Stomach smooth muscle (tissue), 2 donors: Measurements from ENCODE around the gene DBX1.
A peak's percentile ranks its signal among the peaks of the same experiment; 100 is the strongest.

Experiments used
- H3K27ac ChIP-seq: one replicate; pipeline ENCODE4 v1.7.0; 2013; ENCODE audit warnings: mild to moderate bottlenecking, low read length, inconsistent platforms
- H3K27me3 ChIP-seq, 2 donors: one replicate each; pipeline ENCODE4 v1.7.0; 2013; ENCODE audit warnings: low read length in 2 of 2; ENCODE audit not compliant: insufficient read depth in 2 of 2, control insufficient read depth in 1 of 2
- H3K36me3 ChIP-seq, 2 donors: one replicate each; pipeline ENCODE4 v1.7.0; 2013; ENCODE audit warnings: low read length in 2 of 2; ENCODE audit not compliant: control insufficient read depth in 2 of 2, insufficient read depth in 2 of 2
- H3K4me1 ChIP-seq: one replicate; pipeline ENCODE4 v1.7.0; 2013; ENCODE audit warnings: low read length; ENCODE audit not compliant: control insufficient read depth, insufficient read depth
- H3K4me3 ChIP-seq, 2 donors: one replicate each; pipeline ENCODE4 v1.7.0; 2013; ENCODE audit warnings: low read length in 2 of 2
- H3K9ac ChIP-seq, 2 donors: one replicate each; pipeline ENCODE4 v1.7.0; 2013; ENCODE audit warnings: low read length in 2 of 2, mild to moderate bottlenecking in 1 of 2
- H3K9me3 ChIP-seq, 2 donors: one replicate each; pipeline ENCODE4 v1.7.0; 2013; ENCODE audit warnings: low read length in 2 of 2; ENCODE audit not compliant: control insufficient read depth in 2 of 2
- donor health status: healthy.
- donor health status: Pancreatic carcinoma.

The DBX1 gene

DNA sequence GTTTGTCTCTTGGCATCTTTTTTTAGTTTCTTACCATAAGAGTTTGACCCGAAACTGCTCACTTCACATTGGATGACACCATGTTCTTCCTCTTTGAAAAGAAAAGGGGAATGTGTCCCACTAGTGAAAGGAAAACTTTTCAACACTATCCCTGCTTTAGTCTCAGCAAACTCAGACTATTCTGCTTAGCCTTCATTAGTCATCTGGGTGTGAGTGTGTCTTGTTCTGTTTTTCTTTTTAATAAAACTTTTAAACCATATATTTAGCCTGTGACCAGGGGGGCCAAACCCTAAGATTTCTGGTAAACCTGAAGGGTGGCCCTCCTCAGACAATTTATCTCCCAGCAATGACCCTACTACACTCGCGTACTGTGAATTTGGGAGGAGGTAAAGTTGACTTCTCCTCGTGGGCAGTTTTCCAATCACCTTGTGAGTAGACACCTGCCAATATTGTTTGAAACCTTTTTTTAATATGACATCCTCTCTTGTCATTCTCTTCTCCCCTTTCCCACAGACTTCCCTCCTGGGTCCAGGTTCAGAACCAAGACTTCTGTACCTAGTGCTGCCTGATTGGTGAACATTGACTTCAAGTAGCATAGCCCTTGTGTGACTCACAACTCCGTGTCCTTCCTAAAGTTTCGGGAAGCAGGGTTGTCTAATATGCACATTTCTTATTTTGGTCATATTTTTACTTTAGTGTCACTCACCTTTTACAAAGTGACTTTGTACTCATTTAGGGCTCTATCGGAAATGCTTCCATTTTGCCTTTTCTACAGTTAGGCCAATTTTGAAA lies 39.9 kb downstream of the DBX1 start:
- peaks cover 4% of the 10 kb centered on the region for H3K4me1 ChIP-seq
- no peaks in the 10 kb centered on the region for H3K27me3 ChIP-seq
- H3K9me3 ChIP-seq: no peaks in the 10 kb centered on the region
- no peak overlapping the region for H3K4me3 ChIP-seq
- H3K9ac ChIP-seq: no peak overlapping the region
- H3K36me3 ChIP-seq: peaks cover 21 to 29% of the 10 kb centered on the region in 2 donors
- H3K27ac ChIP-seq: no peak overlapping the region

DNA sequence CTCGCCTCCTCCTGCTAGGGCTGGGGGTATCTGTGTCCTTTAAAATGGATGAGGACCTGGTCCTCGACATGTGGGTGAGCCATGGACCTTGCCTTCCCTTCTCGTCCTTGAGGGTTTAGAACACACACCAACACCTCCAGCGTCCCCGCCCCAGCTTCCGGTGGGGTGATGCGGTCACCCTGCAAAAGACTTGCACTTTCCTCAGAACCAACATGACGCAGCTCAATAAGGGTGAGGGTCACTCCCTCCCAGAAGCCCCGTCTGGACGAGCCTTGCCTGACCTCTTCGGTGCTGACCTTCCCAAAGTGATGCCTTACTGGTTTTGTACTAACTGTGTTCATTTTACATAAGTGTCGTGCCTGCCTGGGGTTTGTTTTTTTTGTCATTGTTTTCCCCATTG lies 41.0 kb downstream of the DBX1 start:
- H3K4me3 ChIP-seq: no peak overlapping the region
- H3K27ac ChIP-seq: no peak overlapping the region
- no peaks in the 10 kb centered on the region for H3K9me3 ChIP-seq
- H3K36me3 ChIP-seq: peaks cover 30 to 36% of the 10 kb centered on the region in 2 donors
- peaks cover 4% of the 10 kb centered on the region for H3K4me1 ChIP-seq
- no peak overlapping the region for H3K9ac ChIP-seq
- no peaks in the 10 kb centered on the region for H3K27me3 ChIP-seq

- H3K4me1 ChIP-seq: peaks cover 4% of the 10 kb centered on the region
- no peak overlapping the region for H3K4me3 ChIP-seq
- H3K27ac ChIP-seq: no peak overlapping the region
Measured at GRCh38 chr11:20118209-20118608, 42.1 kb downstream of the DBX1 start.

DNA sequence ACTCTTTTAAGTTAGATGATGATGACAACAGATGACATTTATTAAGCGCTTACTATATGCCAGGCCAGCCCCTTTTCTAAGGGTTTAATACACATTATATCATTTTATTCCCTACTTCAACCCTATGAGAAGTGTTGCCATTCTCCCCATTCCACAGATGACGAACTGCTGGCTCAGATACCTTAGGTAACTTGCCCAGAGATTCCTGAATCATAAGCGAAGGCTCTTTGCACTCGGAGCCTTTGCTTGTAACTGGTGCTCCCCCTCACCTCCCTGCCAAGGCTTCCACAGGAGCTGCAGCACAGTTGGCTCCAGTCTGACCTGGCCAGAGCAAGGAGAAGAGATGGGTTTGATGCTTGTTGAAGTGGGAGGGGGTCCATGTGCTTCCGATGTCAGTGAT lies 43.0 kb downstream of the DBX1 start:
- Histone ChIP-seq H3K4me1 (peaks cover 13% of the 10 kb centered on the region), H3K9me3 (no peaks in the 10 kb centered on the region), H3K36me3 (peaks cover 33 to 37% of the 10 kb centered on the region in 2 donors), H3K9ac (no peak overlapping the region), H3K27me3 (no peaks in the 10 kb centered on the region), H3K4me3 (no peak overlapping the region), H3K27ac (peak overlapping the region; percentile 0)

More at GRCh38 chr11:20118209-20118608, 42.1 kb downstream of the DBX1 start:
- no peak overlapping the region for H3K9ac ChIP-seq
- no peaks in the 10 kb centered on the region for H3K9me3 ChIP-seq
- no peaks in the 10 kb centered on the region for H3K27me3 ChIP-seq
- peaks cover 33 to 37% of the 10 kb centered on the region in 2 donors for H3K36me3 ChIP-seq

GRCh38 chr11:20116825-20117224 lies 43.5 kb downstream of the DBX1 start:
- no peak overlapping the region for H3K4me3 ChIP-seq
- H3K4me1 ChIP-seq: peaks cover 18% of the 10 kb centered on the region
- H3K9me3 ChIP-seq: no peaks in the 10 kb centered on the region
- peaks cover 32 to 37% of the 10 kb centered on the region in 2 donors for H3K36me3 ChIP-seq
- peak overlapping the region; percentile 0 for H3K27ac ChIP-seq
- no peak overlapping the region for H3K9ac ChIP-seq
- no peaks in the 10 kb centered on the region for H3K27me3 ChIP-seq

GRCh38 chr11:20114588-20114987 lies 45.7 kb downstream of the DBX1 start:
- no peak overlapping the region for H3K4me3 ChIP-seq
- H3K27ac ChIP-seq: no peak overlapping the region
- peaks cover 30 to 40% of the 10 kb centered on the region in 2 donors for H3K36me3 ChIP-seq
- H3K27me3 ChIP-seq: no peaks in the 10 kb centered on the region
- no peaks in the 10 kb centered on the region for H3K9me3 ChIP-seq
- peaks cover 35% of the 10 kb centered on the region for H3K4me1 ChIP-seq
- H3K9ac ChIP-seq: no peak overlapping the region

- H3K4me3 ChIP-seq: no peak overlapping the region
- no peaks in the 10 kb centered on the region for H3K27me3 ChIP-seq
- H3K36me3 ChIP-seq: peaks cover 26 to 34% of the 10 kb centered on the region in 2 donors
- peak overlapping the region; percentile 76 for H3K27ac ChIP-seq
- no peak overlapping the region for H3K9ac ChIP-seq
- no peaks in the 10 kb centered on the region for H3K9me3 ChIP-seq
- peaks cover 35% of the 10 kb centered on the region for H3K4me1 ChIP-seq
Measured at GRCh38 chr11:20113149-20113438, 47.2 kb downstream of the DBX1 start.

DNA sequence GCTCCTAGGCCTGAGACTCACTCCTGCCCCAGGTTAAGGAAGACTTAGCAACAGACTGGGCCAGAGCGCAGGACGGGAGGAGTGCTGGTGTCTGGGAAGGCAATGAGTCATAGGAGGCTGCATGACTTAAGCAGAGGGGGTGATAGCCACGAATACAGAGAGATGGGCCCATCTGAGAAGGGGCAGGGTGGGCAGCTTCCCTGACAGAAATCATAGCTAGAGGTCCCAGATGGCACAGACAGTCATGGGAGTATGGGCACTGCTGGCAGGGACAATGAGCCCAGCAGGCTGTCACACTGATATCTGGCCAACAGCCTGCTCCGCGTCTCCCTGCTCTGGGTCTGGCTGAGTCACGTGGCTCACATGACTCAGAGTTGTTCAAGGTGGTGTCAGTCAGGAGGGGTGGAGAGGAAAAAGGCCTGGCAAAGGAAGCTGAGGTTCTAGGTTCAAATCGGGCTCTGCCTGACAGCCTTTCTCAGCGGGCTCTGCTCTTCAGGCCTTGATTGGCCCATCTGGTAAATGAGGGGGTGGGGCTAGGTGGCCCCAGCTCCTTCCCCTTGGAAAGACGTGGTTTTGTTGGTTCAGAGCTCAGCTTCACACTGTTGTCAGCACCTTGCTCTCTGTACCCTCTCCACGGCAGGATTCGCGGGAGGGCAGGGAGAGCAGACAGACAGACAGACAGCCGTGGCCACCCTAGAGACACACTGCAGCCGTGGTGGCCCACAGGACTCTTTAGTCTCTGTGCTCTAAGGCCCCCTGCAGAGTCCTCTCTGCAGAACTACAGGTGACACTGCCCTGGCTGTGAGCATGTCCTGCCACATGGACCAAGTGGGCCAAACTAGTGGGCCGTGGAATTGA lies 47.8 kb downstream of the DBX1 start:
- Histone ChIP-seq H3K4me3 (peak overlapping the region in 1 of 2 donors; percentile 55), H3K9me3 (no peaks in the 10 kb centered on the region), H3K9ac (peak overlapping the region; percentile 19 to 64), H3K4me1 (peaks cover 33% of the 10 kb centered on the region), H3K27me3 (no peaks in the 10 kb centered on the region), H3K36me3 (peaks cover 32 to 34% of the 10 kb centered on the region in 2 donors), H3K27ac (peak overlapping the region; percentile 76)

DNA sequence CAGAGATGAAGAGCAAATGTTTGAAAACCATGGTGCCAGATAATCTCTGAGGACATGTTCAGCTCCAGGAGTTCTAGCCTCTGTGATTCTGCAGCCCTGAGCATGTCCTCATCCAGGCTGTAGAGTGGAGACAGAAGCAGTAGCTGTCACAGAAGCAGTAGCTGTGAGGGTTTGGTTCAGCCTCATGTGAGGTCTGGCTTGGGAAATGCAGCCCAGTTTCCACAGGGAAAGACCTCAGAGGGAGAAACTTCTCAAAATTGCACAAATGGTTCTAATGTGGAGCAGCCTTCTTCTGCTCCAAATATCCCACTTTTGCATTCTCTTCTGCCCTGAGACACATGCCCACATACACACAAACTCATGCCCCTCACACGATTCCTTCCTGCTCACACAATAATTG lies 48.4 kb downstream of the DBX1 start:
- peak overlapping the region in 1 of 2 donors; percentile 55 for H3K4me3 ChIP-seq
- H3K9me3 ChIP-seq: no peaks in the 10 kb centered on the region
- peak overlapping the region; percentile 76 for H3K27ac ChIP-seq
- peaks cover 32 to 34% of the 10 kb centered on the region in 2 donors for H3K36me3 ChIP-seq
- peaks cover 31% of the 10 kb centered on the region for H3K4me1 ChIP-seq
- no peak overlapping the region for H3K9ac ChIP-seq
- H3K27me3 ChIP-seq: no peaks in the 10 kb centered on the region

DNA sequence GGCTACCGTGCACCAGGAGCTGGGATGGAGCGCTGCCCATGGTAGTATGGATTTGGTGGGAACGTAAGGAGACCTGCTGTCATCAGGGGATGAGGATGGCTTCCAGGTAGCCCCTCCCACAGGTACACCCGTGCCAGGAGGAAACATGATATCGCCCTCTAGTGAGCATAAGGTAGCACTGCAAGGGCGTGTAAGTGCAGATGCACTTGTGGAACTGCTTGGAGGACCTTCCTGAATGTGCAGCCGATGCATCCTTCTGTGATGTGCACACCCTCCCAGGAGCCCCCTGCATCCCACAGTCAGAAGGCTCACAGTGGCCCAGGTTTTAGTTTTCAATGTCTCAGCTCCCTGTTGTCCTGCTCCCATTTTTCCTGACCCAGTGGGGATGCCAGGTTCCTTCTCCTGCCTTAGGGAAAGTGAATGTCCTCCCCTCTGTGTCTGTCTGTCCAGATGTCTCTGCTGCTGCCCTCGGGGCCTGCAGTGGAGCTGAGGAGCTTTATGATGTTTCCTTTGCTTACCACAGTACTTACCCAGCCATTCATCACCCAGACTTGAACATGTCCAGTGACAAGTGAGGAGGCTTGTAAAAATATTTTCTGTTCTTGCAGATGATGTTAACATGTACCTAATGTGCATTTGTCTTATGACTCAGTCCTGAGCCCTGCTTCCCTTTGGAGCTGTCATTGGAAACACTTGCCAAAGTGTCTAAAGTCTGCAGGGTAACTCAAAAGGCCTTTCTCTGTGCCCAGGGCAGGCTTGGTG lies 49.2 kb downstream of the DBX1 start:
- Histone ChIP-seq H3K27me3 (no peaks in the 10 kb centered on the region), H3K36me3 (peaks cover 32 to 34% of the 10 kb centered on the region in 2 donors), H3K9ac (no peak overlapping the region), H3K27ac (peak overlapping the region; percentile 76), H3K9me3 (no peaks in the 10 kb centered on the region), H3K4me3 (no peak overlapping the region), H3K4me1 (peaks cover 31% of the 10 kb centered on the region)
